Measurements from ENCODE around the gene SRSF8.

GRCh38 chr11:95076416-95076815 is 9.7 kb downstream of the SRSF8 start:
- no peak for TF ChIP-seq POLR2A (IDR thresholded peaks at IDR 0.05)
- TF ChIP-seq, protein P1, sequence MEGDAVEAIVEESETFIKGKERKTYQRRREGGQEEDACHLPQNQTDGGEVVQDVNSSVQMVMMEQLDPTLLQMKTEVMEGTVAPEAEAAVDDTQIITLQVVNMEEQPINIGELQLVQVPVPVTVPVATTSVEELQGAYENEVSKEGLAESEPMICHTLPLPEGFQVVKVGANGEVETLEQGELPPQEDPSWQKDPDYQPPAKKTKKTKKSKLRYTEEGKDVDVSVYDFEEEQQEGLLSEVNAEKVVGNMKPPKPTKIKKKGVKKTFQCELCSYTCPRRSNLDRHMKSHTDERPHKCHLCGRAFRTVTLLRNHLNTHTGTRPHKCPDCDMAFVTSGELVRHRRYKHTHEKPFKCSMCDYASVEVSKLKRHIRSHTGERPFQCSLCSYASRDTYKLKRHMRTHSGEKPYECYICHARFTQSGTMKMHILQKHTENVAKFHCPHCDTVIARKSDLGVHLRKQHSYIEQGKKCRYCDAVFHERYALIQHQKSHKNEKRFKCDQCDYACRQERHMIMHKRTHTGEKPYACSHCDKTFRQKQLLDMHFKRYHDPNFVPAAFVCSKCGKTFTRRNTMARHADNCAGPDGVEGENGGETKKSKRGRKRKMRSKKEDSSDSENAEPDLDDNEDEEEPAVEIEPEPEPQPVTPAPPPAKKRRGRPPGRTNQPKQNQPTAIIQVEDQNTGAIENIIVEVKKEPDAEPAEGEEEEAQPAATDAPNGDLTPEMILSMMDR (IDR thresholded peaks at IDR 0.05) = no peak
- TF ChIP-seq POLR2AphosphoS5 (IDR thresholded peaks at IDR 0.05; ENCODE audit: insufficient read depth in 1 of 2, low read depth in 1 of 2) = peak in 1 of 2 donors; percentile 91

All from vagina (tissue), 2 donors.